Mesendoderm (in vitro differentiated cells): ENCODE data around the gene G2E3.

Experiments
- DNase-seq: peaks from one replicate; pipeline ENCODE4 v3.0.0; 2013
- H2AK5ac ChIP-seq: 2 replicates; pipeline ENCODE4 v1.6.1; 2013; ENCODE audit warnings: low read length, inconsistent platforms
- H2BK120ac ChIP-seq: 2 replicates; pipeline ENCODE4 v1.6.1; 2013; ENCODE audit warnings: low read depth, mild to moderate bottlenecking, low read length, moderate library complexity, mixed read lengths
- H2BK15ac ChIP-seq: replicated peaks from 2 replicates; pipeline ENCODE4 v1.6.1; 2013; ENCODE audit warnings: low read depth, mild to moderate bottlenecking, moderate library complexity
- H2BK5ac ChIP-seq: 2 replicates; pipeline ENCODE4 v1.6.1; 2013; ENCODE audit warnings: low read length, inconsistent platforms
- H3K18ac ChIP-seq: 2 replicates; pipeline ENCODE4 v1.6.1; 2013; ENCODE audit warnings: mild to moderate bottlenecking, low read length, mixed read lengths
- H3K23ac ChIP-seq: one replicate; pipeline ENCODE4 v1.6.1; 2013; ENCODE audit warnings: low read length
- H3K27ac ChIP-seq: 2 replicates; pipeline ENCODE4 v1.5.1; 2013; ENCODE audit warnings: low read depth, mild to moderate bottlenecking, inconsistent platforms, low read length, moderate library complexity
- H3K27me3 ChIP-seq: 2 replicates; pipeline ENCODE4 v1.6.1; 2013; ENCODE audit warnings: low read length, control low read depth, mild to moderate bottlenecking, inconsistent platforms; ENCODE audit not compliant: insufficient read depth, poor library complexity
- H3K36me3 ChIP-seq: 2 replicates; pipeline ENCODE4 v1.6.1; 2013; ENCODE audit warnings: low read length, inconsistent platforms; ENCODE audit not compliant: control insufficient read depth, insufficient read depth
- H3K4ac ChIP-seq: one replicate; pipeline ENCODE4 v1.6.1; 2013; ENCODE audit warnings: low read depth, mild to moderate bottlenecking, low read length, moderate library complexity
- H3K4me1 ChIP-seq: 2 replicates; pipeline ENCODE4 v1.6.1; 2013; ENCODE audit warnings: low read depth, low read length, inconsistent platforms; ENCODE audit not compliant: control insufficient read depth
- H3K4me2 ChIP-seq: 2 replicates; pipeline ENCODE4 v1.6.1; 2013; ENCODE audit warnings: low read length
- H3K4me3 ChIP-seq: 2 replicates; pipeline ENCODE4 v1.5.1; 2013; ENCODE audit warnings: mild to moderate bottlenecking, low read length
- H3K56ac ChIP-seq: one replicate; pipeline ENCODE4 v1.6.1; 2013; ENCODE audit warnings: low read length
- H3K79me1 ChIP-seq: 2 replicates; pipeline ENCODE4 v1.6.1; 2013; ENCODE audit warnings: low read length, inconsistent platforms
- H3K79me2 ChIP-seq: 2 replicates; pipeline ENCODE4 v1.6.1; 2013; ENCODE audit warnings: mild to moderate bottlenecking, low read length; ENCODE audit not compliant: control insufficient read depth, insufficient read depth
- H3K9ac ChIP-seq: 2 replicates; pipeline ENCODE4 v1.6.1; 2013; ENCODE audit warnings: low read length, inconsistent platforms
- H4K5ac ChIP-seq: one replicate; pipeline ENCODE4 v1.6.1; 2013; ENCODE audit warnings: low read length
- H4K8ac ChIP-seq: one replicate; pipeline ENCODE4 v1.6.1; 2013; ENCODE audit warnings: low read depth, mild to moderate bottlenecking, control low read depth, low read length, moderate library complexity
- WGBS: extraction: QIAGEN DNeasy Blood & Tissue Kit; methylation state at CpG from one replicate; pipeline ENCODE4 v1.1.7; 2013; ENCODE audit warnings: low lambda C conversion rate, missing lambda C conversion rate; ENCODE audit not compliant: insufficient coverage; ENCODE audit errors: extremely low coverage; 5-methylcytosine and 5-hydroxymethylcytosine counted together

G2E3 gene

GRCh38 chr14:30521899-30522736 is 36.8 kb upstream of the G2E3 start:
- Histone ChIP-seq H3K79me1 (no peaks in the 10 kb centered on the region), H4K8ac (no peak overlapping the region), H3K27ac (no peak overlapping the region), H3K36me3 (no peaks in the 10 kb centered on the region), H2BK15ac (no peak overlapping the region), H3K4me3 (no peak overlapping the region), H3K4me1 (no peaks in the 10 kb centered on the region), H3K56ac (no peak overlapping the region), H3K18ac (no peak overlapping the region), H3K4ac (no peak overlapping the region), H4K5ac (no peak overlapping the region), H2BK5ac (no peak overlapping the region), H3K9ac (no peak overlapping the region), H2BK120ac (no peak overlapping the region), H3K27me3 (no peaks in the 10 kb centered on the region), H2AK5ac (no peak overlapping the region), H3K79me2 (no peaks in the 10 kb centered on the region), H3K4me2 (no peak overlapping the region), H3K23ac (no peak overlapping the region)
- WGBS: no CpG with 5 or more reads among the region's 9 CpGs
- DNase-seq: peak; percentile 47

DNA sequence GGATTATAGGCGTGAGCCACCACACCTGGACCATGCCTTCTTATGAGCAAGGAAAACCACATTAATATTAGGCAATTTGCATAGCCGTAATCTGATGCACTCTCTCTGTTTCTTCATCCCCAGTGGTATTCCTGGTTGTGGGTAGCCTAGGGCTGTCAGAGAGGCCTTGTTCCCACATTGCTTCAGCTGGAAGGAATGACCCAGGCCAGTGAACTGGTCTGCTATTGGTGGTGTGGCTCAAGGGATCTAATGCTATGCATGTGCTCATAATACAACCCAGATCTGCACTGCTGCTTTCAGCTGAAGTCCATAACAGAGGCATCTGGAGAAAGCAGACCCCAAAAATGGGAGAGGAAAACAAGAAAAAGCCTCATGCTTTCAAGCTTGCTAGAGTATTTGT is 33.1 kb upstream of the G2E3 start:
- Histone ChIP-seq H2BK5ac (no peak overlapping the region), H3K27ac (no peak overlapping the region), H3K9ac (no peak overlapping the region), H3K4ac (no peak overlapping the region), H3K27me3 (no peaks in the 10 kb centered on the region), H2AK5ac (no peak overlapping the region), H3K4me1 (no peaks in the 10 kb centered on the region), H2BK120ac (no peak overlapping the region), H4K8ac (no peak overlapping the region), H3K56ac (no peak overlapping the region), H3K36me3 (no peaks in the 10 kb centered on the region), H3K18ac (no peak overlapping the region), H3K79me2 (no peaks in the 10 kb centered on the region), H2BK15ac (no peak overlapping the region), H3K4me2 (no peak overlapping the region), H3K79me1 (no peaks in the 10 kb centered on the region), H3K23ac (no peak overlapping the region), H3K4me3 (no peak overlapping the region), H4K5ac (no peak overlapping the region)
- peak; percentile 7 for DNase-seq
- WGBS: no CpG with 5 or more reads among the region's 2 CpGs

GRCh38 chr14:30527196-30527595 is 31.8 kb upstream of the G2E3 start:
- no peak overlapping the region for H3K23ac ChIP-seq
- H3K27ac ChIP-seq: no peak overlapping the region
- no peak overlapping the region for H3K18ac ChIP-seq
- no peak overlapping the region for H4K8ac ChIP-seq
- no peaks in the 10 kb centered on the region for H3K4me1 ChIP-seq
- H3K36me3 ChIP-seq: no peaks in the 10 kb centered on the region
- H3K4me2 ChIP-seq: no peak overlapping the region
- no peak overlapping the region for H3K9ac ChIP-seq
- no peak overlapping the region for H2BK15ac ChIP-seq
- peak; percentile 36 for DNase-seq
- no peak overlapping the region for H4K5ac ChIP-seq
- H3K27me3 ChIP-seq: no peaks in the 10 kb centered on the region
- no CpG with 5 or more reads among the region's 7 CpGs for WGBS
- no peak overlapping the region for H3K4me3 ChIP-seq
- no peak overlapping the region for H3K56ac ChIP-seq
- H3K79me2 ChIP-seq: no peaks in the 10 kb centered on the region
- no peaks in the 10 kb centered on the region for H3K79me1 ChIP-seq
- H2BK120ac ChIP-seq: no peak overlapping the region
- H2AK5ac ChIP-seq: no peak overlapping the region
- H3K4ac ChIP-seq: no peak overlapping the region
- H2BK5ac ChIP-seq: no peak overlapping the region

GRCh38 chr14:30528119-30528518 is 30.8 kb upstream of the G2E3 start:
- no CpG with 5 or more reads among the region's 5 CpGs for WGBS
- no peak overlapping the region for H3K4me3 ChIP-seq
- H3K18ac ChIP-seq: no peak overlapping the region
- H3K4me2 ChIP-seq: no peak overlapping the region
- H3K4me1 ChIP-seq: no peaks in the 10 kb centered on the region
- H2BK15ac ChIP-seq: no peak overlapping the region
- H3K4ac ChIP-seq: no peak overlapping the region
- H3K79me1 ChIP-seq: no peaks in the 10 kb centered on the region
- no peak overlapping the region for H4K5ac ChIP-seq
- H3K79me2 ChIP-seq: no peaks in the 10 kb centered on the region
- no peak overlapping the region for H3K23ac ChIP-seq
- no peak for DNase-seq
- H4K8ac ChIP-seq: no peak overlapping the region
- H3K9ac ChIP-seq: no peak overlapping the region
- no peaks in the 10 kb centered on the region for H3K27me3 ChIP-seq
- H3K27ac ChIP-seq: no peak overlapping the region
- no peak overlapping the region for H2BK5ac ChIP-seq
- H3K56ac ChIP-seq: no peak overlapping the region
- H2BK120ac ChIP-seq: no peak overlapping the region
- no peak overlapping the region for H2AK5ac ChIP-seq
- no peaks in the 10 kb centered on the region for H3K36me3 ChIP-seq

DNA sequence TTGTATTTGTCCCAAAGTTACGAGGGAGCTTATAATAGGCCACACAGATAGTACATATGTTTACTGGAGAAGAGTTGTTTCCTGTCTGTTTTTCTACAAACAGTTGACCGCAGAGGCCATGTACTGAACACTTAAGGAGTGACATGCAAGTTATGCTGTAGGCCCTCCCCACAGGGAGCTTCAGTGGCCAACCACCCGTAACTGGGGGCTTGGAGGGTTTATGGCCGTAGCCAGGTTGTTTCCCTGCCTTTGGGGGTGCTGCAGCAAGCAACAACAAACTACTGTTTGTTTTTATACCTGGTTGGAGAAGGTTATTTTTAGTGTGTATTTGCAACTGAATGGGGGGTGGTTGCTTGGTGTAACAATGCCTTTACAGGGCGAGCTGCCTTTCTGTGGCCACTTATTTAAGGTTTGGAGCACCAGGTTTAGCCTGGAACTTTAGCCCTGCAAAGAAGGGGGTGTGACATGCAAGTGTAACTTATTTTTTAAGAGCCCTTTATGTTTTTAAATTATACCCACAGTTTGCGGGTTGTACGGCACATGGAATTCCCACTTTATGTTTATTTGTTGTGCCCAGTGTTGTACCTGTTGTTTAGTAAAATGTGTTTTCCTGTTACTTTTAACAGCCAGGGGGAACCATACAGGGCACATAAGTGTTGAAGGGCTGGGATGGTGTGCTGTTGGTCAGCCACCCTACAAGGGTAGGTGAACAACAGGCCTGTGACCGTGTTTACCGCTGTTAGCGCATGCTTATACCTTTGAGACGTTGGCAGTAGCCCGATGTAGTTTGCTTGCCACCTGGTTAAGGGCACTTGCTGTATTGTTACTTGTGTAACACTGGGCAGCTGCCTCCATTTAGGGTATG is 29.9 kb upstream of the G2E3 start:
- H3K27ac ChIP-seq: no peak overlapping the region
- WGBS: no CpG with 5 or more reads among the region's 12 CpGs
- no peak overlapping the region for H3K4ac ChIP-seq
- H2BK120ac ChIP-seq: no peak overlapping the region
- H2AK5ac ChIP-seq: no peak overlapping the region
- H3K4me3 ChIP-seq: no peak overlapping the region
- H3K9ac ChIP-seq: no peak overlapping the region
- no peaks in the 10 kb centered on the region for H3K79me2 ChIP-seq
- no peaks in the 10 kb centered on the region for H3K27me3 ChIP-seq
- H3K23ac ChIP-seq: no peak overlapping the region
- no peak overlapping the region for H3K56ac ChIP-seq
- no peak overlapping the region for H3K18ac ChIP-seq
- no peak overlapping the region for H4K8ac ChIP-seq
- DNase-seq: no peak
- H3K79me1 ChIP-seq: no peaks in the 10 kb centered on the region
- no peak overlapping the region for H4K5ac ChIP-seq
- H3K4me2 ChIP-seq: no peak overlapping the region
- no peaks in the 10 kb centered on the region for H3K4me1 ChIP-seq
- no peak overlapping the region for H2BK5ac ChIP-seq
- no peak overlapping the region for H2BK15ac ChIP-seq
- H3K36me3 ChIP-seq: no peaks in the 10 kb centered on the region
